Left ventricle myocardium inferior (tissue), 1 donor: ENCODE measurements around the gene UPK2. TPM values are rescaled to one million over a fixed set of nuclear protein-coding genes. Genes with fewer than 3 reads are reported as not detected.

Experiments used
- DNase-seq: peaks from one replicate; pipeline ENCODE4 v3.0.0-alpha.2; 2020
- H3K27ac ChIP-seq: fragments of 200-600 bp; replicated peaks from 2 replicates; pipeline ENCODE4 v1.8.0; 2021
- H3K27me3 ChIP-seq: fragments of 200-600 bp; 2 replicates; pipeline ENCODE4 v1.8.0; 2021; ENCODE audit warnings: low read depth
- H3K36me3 ChIP-seq: fragments of 200-600 bp; 2 replicates; pipeline ENCODE4 v1.8.0; 2021
- H3K4me1 ChIP-seq: fragments of 200-600 bp; 2 replicates; pipeline ENCODE4 v1.8.0; 2021
- H3K4me3 ChIP-seq: fragments of 200-600 bp; 2 replicates; pipeline ENCODE4 v1.8.0; 2021; ENCODE audit warnings: mild to moderate bottlenecking, moderate library complexity
- H3K9me3 ChIP-seq: fragments of 200-600 bp; replicated peaks from 2 replicates; pipeline ENCODE4 v1.8.0; 2021
- intact Hi-C: fragments of 100-400 bp; cut with micrococcal nuclease; formaldehyde crosslinking; loops from one replicate; pipeline ENCODE4 v1.11.0; 2022
- total RNA-seq: library from RNA; stranded (reverse); fragmentation: NEBNext Ultra II Directional; extraction: Animal tissue kit (Norgen Biotek cat#: 25700); gene quantifications from one replicate; pipeline ENCODE4 v1.2.1, GENCODE V29; 2021
- TF ChIP-seq, protein P1 (sequence below): fragments of 200-600 bp; IDR thresholded peaks from 2 replicates; pipeline ENCODE4 v1.8.0; 2021; ENCODE audit warnings: antibody characterized with exemption, mild to moderate bottlenecking, borderline replicate concordance
- donor health status: DM: no; HTN: yes; CAD: no; lungs with severe emphysema.

The UPK2 gene
- total RNA-seq, 1 donor from 2014 or later: not detected

DNA sequence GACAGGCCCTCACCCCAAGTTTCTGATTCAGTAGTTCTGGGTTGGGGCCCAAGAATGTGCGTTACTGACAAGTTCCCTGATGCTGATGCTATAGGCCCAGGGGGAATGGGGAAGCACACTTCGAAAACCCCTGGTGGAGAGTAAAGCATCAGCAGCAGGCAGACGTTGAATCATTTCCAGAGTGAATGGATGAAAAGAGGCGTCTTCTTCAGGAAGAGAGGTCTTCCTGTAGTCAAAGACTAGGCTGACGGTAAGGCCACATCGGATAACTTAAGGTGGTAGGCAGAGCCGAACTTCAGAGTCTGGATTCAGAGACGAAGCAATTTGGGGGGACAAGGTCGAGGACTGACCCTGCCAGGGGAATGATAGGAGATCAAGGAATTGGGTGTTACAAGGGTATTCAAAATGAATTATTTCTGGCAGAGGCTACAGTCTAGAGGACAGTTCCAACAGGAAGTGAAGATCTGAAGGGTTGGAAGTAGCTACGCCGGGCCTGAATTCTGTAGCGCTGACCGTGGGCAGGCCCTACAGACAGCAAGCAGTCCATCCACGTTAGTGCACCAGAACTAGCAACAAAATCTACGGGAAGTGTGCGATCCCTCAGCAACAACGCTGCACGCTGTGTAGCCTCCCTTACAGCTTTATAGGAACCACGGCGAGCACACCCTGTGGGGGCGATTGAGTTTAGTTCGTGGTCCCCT lies 41.0 kb downstream of the UPK2 start:
- Histone ChIP-seq H3K4me3 (peak overlapping the region; percentile 99), H3K4me1 (peaks cover 36% of the 10 kb centered on the region), H3K9me3 (no peaks in the 10 kb centered on the region), H3K27me3 (no peaks in the 10 kb centered on the region), H3K27ac (peak overlapping the region; percentile 90), H3K36me3 (peaks cover 32% of the 10 kb centered on the region)
- intact Hi-C loops: no loop called here
- DNase-seq: no peak
- TF ChIP-seq, protein P1, sequence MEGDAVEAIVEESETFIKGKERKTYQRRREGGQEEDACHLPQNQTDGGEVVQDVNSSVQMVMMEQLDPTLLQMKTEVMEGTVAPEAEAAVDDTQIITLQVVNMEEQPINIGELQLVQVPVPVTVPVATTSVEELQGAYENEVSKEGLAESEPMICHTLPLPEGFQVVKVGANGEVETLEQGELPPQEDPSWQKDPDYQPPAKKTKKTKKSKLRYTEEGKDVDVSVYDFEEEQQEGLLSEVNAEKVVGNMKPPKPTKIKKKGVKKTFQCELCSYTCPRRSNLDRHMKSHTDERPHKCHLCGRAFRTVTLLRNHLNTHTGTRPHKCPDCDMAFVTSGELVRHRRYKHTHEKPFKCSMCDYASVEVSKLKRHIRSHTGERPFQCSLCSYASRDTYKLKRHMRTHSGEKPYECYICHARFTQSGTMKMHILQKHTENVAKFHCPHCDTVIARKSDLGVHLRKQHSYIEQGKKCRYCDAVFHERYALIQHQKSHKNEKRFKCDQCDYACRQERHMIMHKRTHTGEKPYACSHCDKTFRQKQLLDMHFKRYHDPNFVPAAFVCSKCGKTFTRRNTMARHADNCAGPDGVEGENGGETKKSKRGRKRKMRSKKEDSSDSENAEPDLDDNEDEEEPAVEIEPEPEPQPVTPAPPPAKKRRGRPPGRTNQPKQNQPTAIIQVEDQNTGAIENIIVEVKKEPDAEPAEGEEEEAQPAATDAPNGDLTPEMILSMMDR: peak; percentile 16

- Histone ChIP-seq H3K36me3 (peaks cover 40% of the 10 kb centered on the region), H3K27ac (peak within 1 kb of the TSS; percentile 90), H3K4me1 (peaks cover 36% of the 10 kb centered on the region), H3K27me3 (no peaks in the 10 kb centered on the region), H3K9me3 (no peaks in the 10 kb centered on the region), H3K4me3 (peak within 1 kb of the TSS; percentile 99)
- intact Hi-C loops: no loop called here
- peak; percentile 97 for DNase-seq
- TF ChIP-seq, protein P1: peak; percentile 28
Measured at GRCh38 chr11:118997627-118998387, 41.7 kb downstream of the UPK2 start, which contains the start of gene CENATAC. Gene CENATAC (plus strand): TSS chr11:118998138. CDS start chr11:118998198, 60 bp downstream.

- peak overlapping the region; percentile 90 for H3K27ac ChIP-seq
- no peaks in the 10 kb centered on the region for H3K27me3 ChIP-seq
- peaks cover 45% of the 10 kb centered on the region for H3K36me3 ChIP-seq
- no peaks in the 10 kb centered on the region for H3K9me3 ChIP-seq
- intact Hi-C loops: no loop called here
- H3K4me1 ChIP-seq: peaks cover 36% of the 10 kb centered on the region
- TF ChIP-seq, protein P1: no peak
- no peak for DNase-seq
- H3K4me3 ChIP-seq: peak overlapping the region; percentile 99
Measured at GRCh38 chr11:118998388-118998717, 42.3 kb downstream of the UPK2 start.

DNA sequence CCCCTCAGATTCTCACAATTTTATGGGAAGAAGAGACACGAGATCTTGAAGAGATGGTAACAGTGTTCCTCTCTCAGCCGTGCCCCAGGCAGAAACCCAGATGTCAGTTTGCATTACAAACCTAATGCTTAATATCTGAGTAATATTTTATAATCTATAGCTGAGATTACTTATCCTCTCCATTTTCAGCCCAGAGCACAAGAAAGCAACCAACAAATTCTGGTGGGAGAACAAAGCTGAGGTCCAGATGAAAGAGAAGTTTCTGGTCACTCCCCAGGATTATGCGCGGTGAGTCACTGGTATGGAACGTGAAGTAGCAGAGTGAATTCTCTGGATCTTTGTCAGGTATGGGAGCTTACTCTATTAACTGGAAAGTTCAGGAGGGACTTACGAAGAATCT lies 42.7 kb downstream of the UPK2 start:
- intact Hi-C loops: no loop called here
- Histone ChIP-seq H3K27ac (peak overlapping the region; percentile 90), H3K9me3 (no peaks in the 10 kb centered on the region), H3K27me3 (no peaks in the 10 kb centered on the region), H3K36me3 (peaks cover 50% of the 10 kb centered on the region), H3K4me1 (peaks cover 36% of the 10 kb centered on the region), H3K4me3 (peak overlapping the region; percentile 99)
- TF ChIP-seq, protein P1: no peak
- no peak for DNase-seq

DNA sequence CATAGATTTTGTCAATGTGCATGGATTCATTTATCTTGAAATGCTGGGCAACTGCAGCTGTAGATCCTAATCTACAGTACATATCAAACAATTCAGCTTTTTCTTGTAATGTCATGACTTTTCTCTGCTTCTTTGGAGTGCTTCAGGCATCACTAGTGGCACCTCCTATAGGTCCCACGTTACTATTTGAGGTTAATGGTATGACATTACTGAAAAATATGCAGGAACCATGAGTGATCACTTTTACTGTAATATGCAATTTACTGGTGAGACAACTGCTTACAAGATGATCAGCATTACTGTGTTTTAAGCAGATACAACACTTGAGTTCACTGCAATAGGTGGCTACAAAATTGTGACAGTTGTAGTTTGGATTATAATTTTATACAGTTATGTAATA lies 44.8 kb downstream of the UPK2 start:
- peaks cover 36% of the 10 kb centered on the region for H3K4me1 ChIP-seq
- H3K27ac ChIP-seq: no peak overlapping the region
- no peak overlapping the region for H3K4me3 ChIP-seq
- no peaks in the 10 kb centered on the region for H3K9me3 ChIP-seq
- TF ChIP-seq, protein P1: no peak
- no peak for DNase-seq
- no peaks in the 10 kb centered on the region for H3K27me3 ChIP-seq
- peaks cover 71% of the 10 kb centered on the region for H3K36me3 ChIP-seq
- intact Hi-C loops: no loop called here
